Bronchial epithelial cell (primary cell): Measurements from ENCODE around the gene GRIK5. TPM values are rescaled to one million over a fixed set of nuclear protein-coding genes. Genes with fewer than 3 reads are reported as not detected.
"Not testable (repeated sequence)": the region's sequence is repeated elsewhere in the genome, so short reads cannot be mapped to it uniquely, and the experiment has no call there.

Experiments used
- DNase-seq: peaks from one replicate; pipeline ENCODE4 v3.0.0-alpha.2; 2010; ENCODE audit warnings: low read depth
- FAIRE-seq: peaks from 2 replicates; lab custom pipeline; 2011; peaks lifted over from hg19 to GRCh38; lab: Jason Lieb, UNC
- H3K27me3 ChIP-seq: 2 replicates; pipeline ENCODE4 v1.5.1; 2011; ENCODE audit warnings: low read length; ENCODE audit not compliant: control insufficient read depth, insufficient read depth
- H3K36me3 ChIP-seq: 2 replicates; pipeline ENCODE4 v1.5.1; 2011; ENCODE audit warnings: low read length; ENCODE audit not compliant: control insufficient read depth, insufficient read depth
- H3K4me3 ChIP-seq: 2 replicates; pipeline ENCODE4 v1.5.1; 2011; ENCODE audit warnings: mild to moderate bottlenecking, low read depth, low read length, control low read depth
- total RNA-seq: library from RNA; depleted of rRNA; stranded (reverse); fragments of >200 nt; gene quantifications from 2 replicates; pipeline ENCODE4 v1.2.1, GENCODE V29; 2014
- TF ChIP-seq, protein P1 (sequence below): IDR thresholded peaks from 2 replicates; pipeline ENCODE4 v1.5.1; 2011; ENCODE audit warnings: mild to moderate bottlenecking, moderate library complexity, low read length, control low read depth, inconsistent platforms; ENCODE audit not compliant: insufficient read depth, severe bottlenecking

GRIK5 gene
- total RNA-seq, 1 donor from 2014 or later = under 0.01 TPM

DNA sequence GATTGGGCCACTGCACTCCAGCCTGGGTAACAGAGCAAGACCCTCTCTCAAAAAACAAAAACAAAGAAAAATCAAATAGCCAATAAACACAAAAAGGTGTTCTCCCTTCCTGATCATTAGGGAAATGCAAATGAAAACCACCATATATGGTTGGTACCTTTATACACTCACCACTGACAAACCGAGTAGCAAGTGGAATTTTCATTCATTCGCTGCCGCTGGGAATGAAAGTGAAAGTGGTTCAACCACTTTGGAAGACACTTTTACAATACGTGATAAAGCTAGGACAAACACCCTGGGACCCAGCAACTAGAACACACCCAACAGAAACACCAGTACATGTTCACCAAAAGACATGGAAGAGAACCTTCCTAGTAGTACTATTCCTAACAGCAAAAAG, 21.0 kb downstream of the GRIK5 start:
- TF ChIP-seq, protein P1, sequence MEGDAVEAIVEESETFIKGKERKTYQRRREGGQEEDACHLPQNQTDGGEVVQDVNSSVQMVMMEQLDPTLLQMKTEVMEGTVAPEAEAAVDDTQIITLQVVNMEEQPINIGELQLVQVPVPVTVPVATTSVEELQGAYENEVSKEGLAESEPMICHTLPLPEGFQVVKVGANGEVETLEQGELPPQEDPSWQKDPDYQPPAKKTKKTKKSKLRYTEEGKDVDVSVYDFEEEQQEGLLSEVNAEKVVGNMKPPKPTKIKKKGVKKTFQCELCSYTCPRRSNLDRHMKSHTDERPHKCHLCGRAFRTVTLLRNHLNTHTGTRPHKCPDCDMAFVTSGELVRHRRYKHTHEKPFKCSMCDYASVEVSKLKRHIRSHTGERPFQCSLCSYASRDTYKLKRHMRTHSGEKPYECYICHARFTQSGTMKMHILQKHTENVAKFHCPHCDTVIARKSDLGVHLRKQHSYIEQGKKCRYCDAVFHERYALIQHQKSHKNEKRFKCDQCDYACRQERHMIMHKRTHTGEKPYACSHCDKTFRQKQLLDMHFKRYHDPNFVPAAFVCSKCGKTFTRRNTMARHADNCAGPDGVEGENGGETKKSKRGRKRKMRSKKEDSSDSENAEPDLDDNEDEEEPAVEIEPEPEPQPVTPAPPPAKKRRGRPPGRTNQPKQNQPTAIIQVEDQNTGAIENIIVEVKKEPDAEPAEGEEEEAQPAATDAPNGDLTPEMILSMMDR = no peak
- Histone ChIP-seq H3K27me3 (no peaks in the 10 kb centered on the region), H3K36me3 (no peaks in the 10 kb centered on the region), H3K4me3 (peak overlapping the region; percentile 21)
- FAIRE-seq (no peak), DNase-seq (peak; percentile 55)

DNA sequence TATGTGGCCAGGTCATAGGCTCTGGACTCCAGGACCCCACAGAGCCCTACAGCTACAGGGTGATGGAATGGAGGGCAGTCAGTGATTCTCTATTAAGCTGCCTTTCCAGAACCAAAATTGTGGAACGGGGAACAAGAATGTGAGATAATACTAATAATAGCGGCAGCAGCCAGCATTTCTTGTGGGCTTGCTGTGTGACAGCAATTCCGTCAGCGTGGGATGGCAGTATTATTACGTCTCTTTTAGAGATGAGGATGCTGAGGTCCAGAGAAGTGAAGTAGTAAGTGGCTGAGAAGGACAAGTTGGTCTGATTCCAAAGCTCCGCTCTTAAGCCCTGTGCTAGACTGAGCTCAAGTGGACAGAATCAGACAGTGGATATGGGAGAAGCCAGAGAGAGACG, 24.4 kb downstream of the GRIK5 start:
- no peak for DNase-seq
- no peak for FAIRE-seq
- H3K4me3 ChIP-seq = no peak overlapping the region
- TF ChIP-seq, protein P1 = no peak
- no peaks in the 10 kb centered on the region for H3K36me3 ChIP-seq
- H3K27me3 ChIP-seq = no peaks in the 10 kb centered on the region

DNA sequence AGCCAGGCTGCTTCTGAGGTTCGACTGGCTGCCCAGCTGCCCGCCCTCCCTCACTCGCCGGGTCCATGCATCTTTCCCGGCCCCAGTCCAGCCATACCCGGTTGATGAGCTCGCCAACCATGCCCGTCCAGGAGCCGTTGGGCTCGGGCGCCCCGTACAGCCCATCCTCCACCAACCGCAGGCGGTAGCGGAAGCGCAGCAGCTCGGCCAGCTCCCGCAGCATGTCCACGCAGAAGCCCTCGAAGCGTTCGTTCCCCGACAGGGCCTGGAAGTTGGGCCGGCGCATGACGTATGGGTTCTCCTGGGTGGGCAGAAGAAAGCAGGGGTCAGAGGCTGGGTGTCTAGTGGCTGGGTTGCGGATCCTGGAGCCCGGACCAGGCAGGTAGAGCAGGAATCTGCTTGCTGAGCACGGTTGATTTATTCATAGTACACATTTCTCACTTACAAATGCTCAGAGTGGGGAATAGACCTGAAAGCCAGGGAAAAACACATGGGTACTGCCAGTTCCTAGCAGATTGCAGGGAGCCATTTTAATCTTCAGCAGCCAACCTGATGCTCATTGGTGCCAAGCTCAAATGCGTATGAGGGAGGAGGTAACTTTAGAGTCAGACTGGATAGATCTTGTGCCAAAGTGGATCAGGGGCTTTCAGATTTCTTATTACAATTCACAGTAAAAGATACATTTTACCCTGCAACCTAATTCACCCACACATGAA, 27.4 kb downstream of the GRIK5 start:
- Histone ChIP-seq H3K36me3 (no peaks in the 10 kb centered on the region), H3K27me3 (no peaks in the 10 kb centered on the region), H3K4me3 (no peak overlapping the region)
- no peak for DNase-seq
- FAIRE-seq = no peak
- TF ChIP-seq, protein P1 = no peak

DNA sequence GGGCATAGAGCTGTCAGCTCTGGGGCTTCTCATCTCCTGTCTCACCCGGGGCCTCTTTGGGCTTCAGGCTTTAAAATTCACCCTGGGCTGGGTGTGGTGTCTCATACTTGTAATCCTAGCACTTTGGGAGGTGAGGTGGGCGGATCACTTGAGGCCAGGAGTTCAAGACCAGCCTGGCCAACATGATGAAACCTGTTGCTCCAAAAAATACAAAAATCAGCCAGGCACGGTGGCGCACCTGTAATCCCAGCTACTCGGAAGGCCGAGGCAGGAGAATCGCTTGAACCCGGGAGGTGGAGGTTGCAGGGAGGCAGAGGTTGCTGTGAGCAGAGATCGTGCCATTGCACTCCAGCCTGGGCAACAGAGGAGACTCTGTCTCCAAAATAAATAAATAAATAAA, 29.5 kb downstream of the GRIK5 start:
- not testable (repeated sequence) for H3K36me3 ChIP-seq, FAIRE-seq, H3K27me3 ChIP-seq, H3K4me3 ChIP-seq, DNase-seq

DNA sequence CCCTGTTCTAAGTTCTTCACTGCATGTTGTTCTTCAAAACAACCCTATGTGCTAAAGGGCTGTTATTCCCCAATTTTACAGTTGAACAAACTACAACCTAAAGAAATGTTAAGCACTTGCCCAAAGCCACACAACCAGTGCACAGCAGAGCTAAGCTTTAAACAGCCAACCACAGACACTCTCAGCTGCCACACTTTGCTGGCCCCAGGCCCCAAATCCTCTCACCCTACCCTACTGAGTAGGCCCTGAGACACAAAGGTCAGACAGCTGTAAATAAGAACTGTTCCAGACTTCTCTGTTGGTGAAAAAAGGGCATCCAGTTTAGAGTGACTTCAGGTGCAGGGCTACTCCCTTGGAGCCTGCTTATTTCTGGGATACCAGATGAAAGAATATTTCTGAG, 30.0 kb downstream of the GRIK5 start:
- H3K4me3 ChIP-seq = no peak overlapping the region
- no peak for DNase-seq
- H3K27me3 ChIP-seq = no peaks in the 10 kb centered on the region
- FAIRE-seq = no peak
- TF ChIP-seq, protein P1 = no peak
- no peaks in the 10 kb centered on the region for H3K36me3 ChIP-seq

DNA sequence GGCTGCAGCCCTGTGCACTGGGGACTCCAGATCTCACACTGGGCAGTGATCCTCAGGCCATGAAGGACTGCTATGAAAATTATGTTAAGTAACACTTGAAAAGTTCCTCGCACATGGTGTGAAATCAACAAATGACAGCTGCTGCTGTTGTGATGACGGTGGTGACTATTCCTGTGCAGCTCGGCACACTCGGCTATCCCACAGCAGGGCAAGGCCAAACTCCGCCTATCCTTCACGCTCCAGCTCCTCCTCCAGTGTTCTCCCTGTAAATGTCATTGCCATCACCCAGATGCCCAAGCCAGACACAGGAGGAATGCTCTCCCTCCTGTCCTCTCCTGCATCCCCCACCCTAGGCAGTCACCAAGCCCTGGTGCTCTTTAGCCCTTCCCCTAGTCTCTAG, 31.3 kb downstream of the GRIK5 start:
- Histone ChIP-seq H3K4me3 (no peak overlapping the region), H3K27me3 (no peaks in the 10 kb centered on the region), H3K36me3 (no peaks in the 10 kb centered on the region)
- FAIRE-seq (no peak), DNase-seq (no peak)
- TF ChIP-seq, protein P1 = no peak
